Stimulated activated naive B cell treated with anti-CD40 and anti-IgM and Interleukin-4, amounts not matched to agents 10 μg/mL and 1 μg/mL and 100 μg/mL, for 72 hours (primary cell): Measurements from ENCODE around the gene PPT1.

Experiments used
- ATAC-seq, 2 donors: fragments of 150-1000 bp; cut with Tn5 transposase; replicated peaks; 2 replicates each; pipeline ENCODE4 v1.10.0; 2021; ENCODE audit warnings: moderate library complexity in 1 of 2
- DNase-seq: peaks from one replicate; pipeline ENCODE4 v3.0.0; 2021
- H3K27ac Mint-ChIP-seq: one replicate; pipeline ENCODE4 v1.8.0; 2022; ENCODE audit warnings: mild to moderate bottlenecking, mixed read lengths
- H3K27me3 Mint-ChIP-seq, 2 donors: one replicate each; pipeline ENCODE4 v1.8.0; 2022; ENCODE audit warnings: mixed read lengths in 2 of 2
- H3K36me3 Mint-ChIP-seq, 2 donors: one replicate each; pipeline ENCODE4 v1.8.0; 2022; ENCODE audit warnings: mixed read lengths in 2 of 2, mild to moderate bottlenecking in 1 of 2
- H3K4me1 Mint-ChIP-seq, 2 donors: one replicate each; pipeline ENCODE4 v1.8.0; 2022; ENCODE audit warnings: mixed read lengths in 2 of 2, mild to moderate bottlenecking in 1 of 2
- H3K4me3 Mint-ChIP-seq, 2 donors: one replicate each; pipeline ENCODE4 v1.8.0; 2022; ENCODE audit warnings: mild to moderate bottlenecking in 2 of 2, mixed read lengths in 2 of 2, moderate library complexity in 1 of 2
- H3K9me3 Mint-ChIP-seq, 2 donors: one replicate each; pipeline ENCODE4 v1.8.0; 2022; ENCODE audit warnings: mixed read lengths in 2 of 2, mild to moderate bottlenecking in 1 of 2

Gene PPT1

GRCh38 chr1:40056519-40057309, 40.3 kb downstream of the PPT1 start:
- no peak for ATAC-seq
- H3K9me3 Mint-ChIP-seq, result no peaks in the 10 kb centered on the region
- peak overlapping the region; percentile 43 for H3K27ac Mint-ChIP-seq
- DNase-seq, result no peak
- H3K4me1 Mint-ChIP-seq, result peaks cover 58 to 94% of the 10 kb centered on the region in 2 donors
- peaks cover 43 to 61% of the 10 kb centered on the region in 2 donors for H3K36me3 Mint-ChIP-seq
- H3K4me3 Mint-ChIP-seq, result peak overlapping the region in 1 of 2 donors; percentile 11
- no peaks in the 10 kb centered on the region for H3K27me3 Mint-ChIP-seq

GRCh38 chr1:40053138-40053887, 43.7 kb downstream of the PPT1 start:
- Mint-ChIP-seq H3K4me1 (peaks cover 56 to 92% of the 10 kb centered on the region in 2 donors), H3K4me3 (no peak overlapping the region), H3K36me3 (peaks cover 39 to 59% of the 10 kb centered on the region in 2 donors), H3K9me3 (no peaks in the 10 kb centered on the region), H3K27me3 (no peaks in the 10 kb centered on the region), H3K27ac (peak overlapping the region; percentile 31)
- ATAC-seq (no peak), DNase-seq (no peak)

GRCh38 chr1:40050863-40051262, 46.2 kb downstream of the PPT1 start:
- Mint-ChIP-seq H3K27ac (peak overlapping the region; percentile 56), H3K4me3 (peak overlapping the region; percentile 3 to 41), H3K4me1 (peaks cover 44 to 82% of the 10 kb centered on the region in 2 donors), H3K9me3 (no peaks in the 10 kb centered on the region), H3K36me3 (peaks cover 23 to 53% of the 10 kb centered on the region in 2 donors), H3K27me3 (no peaks in the 10 kb centered on the region)
- ATAC-seq (peak; percentile 88 to 89), DNase-seq (no peak)

- Mint-ChIP-seq H3K27me3 (no peaks in the 10 kb centered on the region), H3K36me3 (peaks cover 22 to 59% of the 10 kb centered on the region in 2 donors), H3K4me1 (peaks cover 45 to 82% of the 10 kb centered on the region in 2 donors), H3K4me3 (peak overlapping the region in 1 of 2 donors; percentile 43), H3K9me3 (no peaks in the 10 kb centered on the region), H3K27ac (peak overlapping the region; percentile 31)
- DNase-seq (no peak), ATAC-seq (peak; percentile 62 to 68)
Observed at GRCh38 chr1:40049725-40050124, 47.3 kb downstream of the PPT1 start.

GRCh38 chr1:40047769-40048168, 49.3 kb downstream of the PPT1 start:
- DNase-seq (no peak), ATAC-seq (no peak)
- Mint-ChIP-seq H3K27ac (peak overlapping the region; percentile 42), H3K9me3 (no peaks in the 10 kb centered on the region), H3K36me3 (peaks cover 21 to 48% of the 10 kb centered on the region in 2 donors), H3K4me1 (peaks cover 37 to 80% of the 10 kb centered on the region in 2 donors), H3K4me3 (no peak overlapping the region), H3K27me3 (no peaks in the 10 kb centered on the region)

- peak overlapping the region; percentile 42 for H3K27ac Mint-ChIP-seq
- H3K4me3 Mint-ChIP-seq, result no peak overlapping the region
- H3K4me1 Mint-ChIP-seq, result peaks cover 41 to 81% of the 10 kb centered on the region in 2 donors
- ATAC-seq (no peak), DNase-seq (no peak)
- H3K36me3 Mint-ChIP-seq, result peaks cover 25 to 53% of the 10 kb centered on the region in 2 donors
- no peaks in the 10 kb centered on the region for H3K27me3 Mint-ChIP-seq
- H3K9me3 Mint-ChIP-seq, result no peaks in the 10 kb centered on the region
Observed at GRCh38 chr1:40047276-40047675, 49.8 kb downstream of the PPT1 start.

- Mint-ChIP-seq H3K9me3 (no peaks in the 10 kb centered on the region), H3K27ac (no peak overlapping the region), H3K4me3 (peak overlapping the region in 1 of 2 donors; percentile 62), H3K4me1 (peaks cover 44 to 80% of the 10 kb centered on the region in 2 donors), H3K27me3 (no peaks in the 10 kb centered on the region), H3K36me3 (peaks cover 32 to 65% of the 10 kb centered on the region in 2 donors)
- ATAC-seq (no peak), DNase-seq (no peak)
Observed at GRCh38 chr1:40045766-40046165, 51.3 kb downstream of the PPT1 start.

GRCh38 chr1:40045182-40045581, 51.9 kb downstream of the PPT1 start:
- Mint-ChIP-seq H3K9me3 (no peaks in the 10 kb centered on the region), H3K36me3 (peaks cover 31 to 67% of the 10 kb centered on the region in 2 donors), H3K4me3 (peak overlapping the region in 1 of 2 donors; percentile 62), H3K27ac (peak overlapping the region; percentile 31), H3K27me3 (no peaks in the 10 kb centered on the region), H3K4me1 (peaks cover 42 to 78% of the 10 kb centered on the region in 2 donors)
- ATAC-seq, result no peak
- no peak for DNase-seq

GRCh38 chr1:40044110-40044509, 52.9 kb downstream of the PPT1 start:
- Mint-ChIP-seq H3K36me3 (peaks cover 28 to 61% of the 10 kb centered on the region in 2 donors), H3K4me1 (peaks cover 36 to 79% of the 10 kb centered on the region in 2 donors), H3K27ac (no peak overlapping the region), H3K4me3 (peak overlapping the region in 1 of 2 donors; percentile 46), H3K9me3 (no peaks in the 10 kb centered on the region), H3K27me3 (no peaks in the 10 kb centered on the region)
- DNase-seq, result no peak
- no peak for ATAC-seq

- DNase-seq, result no peak
- H3K9me3 Mint-ChIP-seq, result no peaks in the 10 kb centered on the region
- H3K4me3 Mint-ChIP-seq, result peak overlapping the region; percentile 95 to 96
- ATAC-seq, result no peak
- no peaks in the 10 kb centered on the region for H3K27me3 Mint-ChIP-seq
- peaks cover 25 to 45% of the 10 kb centered on the region in 2 donors for H3K36me3 Mint-ChIP-seq
- peaks cover 35 to 76% of the 10 kb centered on the region in 2 donors for H3K4me1 Mint-ChIP-seq
- H3K27ac Mint-ChIP-seq, result peak overlapping the region; percentile 31
Observed at GRCh38 chr1:40042341-40042740, 54.7 kb downstream of the PPT1 start.

GRCh38 chr1:40041466-40041838, 55.6 kb downstream of the PPT1 start:
- DNase-seq, result no peak
- no peak for ATAC-seq
- Mint-ChIP-seq H3K27me3 (no peaks in the 10 kb centered on the region), H3K4me1 (peaks cover 35 to 80% of the 10 kb centered on the region in 2 donors), H3K36me3 (peaks cover 25 to 44% of the 10 kb centered on the region in 2 donors), H3K9me3 (no peaks in the 10 kb centered on the region), H3K27ac (peak overlapping the region; percentile 99), H3K4me3 (peak overlapping the region; percentile 95 to 96)

- peak within 1 kb of the TSS; percentile 99 for H3K27ac Mint-ChIP-seq
- peaks cover 33 to 77% of the 10 kb centered on the region in 2 donors for H3K4me1 Mint-ChIP-seq
- ATAC-seq (peak; percentile 83 to 87), DNase-seq (peak; percentile 99)
- peak within 1 kb of the TSS; percentile 95 to 96 for H3K4me3 Mint-ChIP-seq
- H3K9me3 Mint-ChIP-seq, result no peaks in the 10 kb centered on the region
- H3K36me3 Mint-ChIP-seq, result peaks cover 23 to 41% of the 10 kb centered on the region in 2 donors
- no peaks in the 10 kb centered on the region for H3K27me3 Mint-ChIP-seq
Observed at GRCh38 chr1:40040511-40041465, 56.3 kb downstream of the PPT1 start, which contains the start of gene CAP1. Gene CAP1, plus strand, starts transcription at chr1:40040729. Its CDS starts 18,618 bp downstream, at chr1:40059347.

- peaks cover 21 to 33% of the 10 kb centered on the region in 2 donors for H3K36me3 Mint-ChIP-seq
- peak overlapping the region; percentile 99 for H3K27ac Mint-ChIP-seq
- H3K4me3 Mint-ChIP-seq, result peak overlapping the region; percentile 95 to 96
- H3K9me3 Mint-ChIP-seq, result no peaks in the 10 kb centered on the region
- peaks cover 28 to 71% of the 10 kb centered on the region in 2 donors for H3K4me1 Mint-ChIP-seq
- peak; percentile 76 for ATAC-seq
- DNase-seq, result peak; percentile 86
- H3K27me3 Mint-ChIP-seq, result no peaks in the 10 kb centered on the region
Observed at GRCh38 chr1:40039757-40040510, 57.1 kb downstream of the PPT1 start.
